ENCODE measurements around the gene FBXL7. TPM values are rescaled to one million over a fixed set of nuclear protein-coding genes. Genes with fewer than 3 reads are reported as not detected.

Gene FBXL7
- total RNA-seq, 4 donors from 2014 or later, result 2.1 to 25.6 (median 6.5) TPM

DNA sequence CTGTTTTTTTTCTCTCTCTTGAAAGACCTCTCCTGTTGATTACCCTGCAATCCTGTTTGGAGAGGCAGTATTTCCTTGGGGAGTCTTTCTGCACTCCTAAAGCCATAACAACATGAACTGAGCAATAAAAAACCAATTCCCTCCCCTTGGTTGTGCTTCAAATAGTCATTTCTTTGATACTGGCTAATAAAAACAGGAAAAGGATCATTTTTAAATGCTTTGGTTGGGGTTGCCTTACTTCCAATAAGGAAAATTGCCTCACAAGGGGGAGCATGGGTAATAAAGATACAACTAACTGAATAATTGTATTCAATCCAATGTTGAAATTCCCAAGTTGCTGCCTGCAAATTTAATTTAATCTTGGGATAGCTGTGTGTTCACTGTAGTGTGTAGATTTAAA lies 13.9 kb downstream of the FBXL7 start:
- H3K9me3 ChIP-seq, result no peaks in the 10 kb centered on the region
- H3K36me3 ChIP-seq, result no peaks in the 10 kb centered on the region
- TF ChIP-seq POLR2A (IDR thresholded peaks at IDR 0.05), result no peak
- TF ChIP-seq, protein P1, sequence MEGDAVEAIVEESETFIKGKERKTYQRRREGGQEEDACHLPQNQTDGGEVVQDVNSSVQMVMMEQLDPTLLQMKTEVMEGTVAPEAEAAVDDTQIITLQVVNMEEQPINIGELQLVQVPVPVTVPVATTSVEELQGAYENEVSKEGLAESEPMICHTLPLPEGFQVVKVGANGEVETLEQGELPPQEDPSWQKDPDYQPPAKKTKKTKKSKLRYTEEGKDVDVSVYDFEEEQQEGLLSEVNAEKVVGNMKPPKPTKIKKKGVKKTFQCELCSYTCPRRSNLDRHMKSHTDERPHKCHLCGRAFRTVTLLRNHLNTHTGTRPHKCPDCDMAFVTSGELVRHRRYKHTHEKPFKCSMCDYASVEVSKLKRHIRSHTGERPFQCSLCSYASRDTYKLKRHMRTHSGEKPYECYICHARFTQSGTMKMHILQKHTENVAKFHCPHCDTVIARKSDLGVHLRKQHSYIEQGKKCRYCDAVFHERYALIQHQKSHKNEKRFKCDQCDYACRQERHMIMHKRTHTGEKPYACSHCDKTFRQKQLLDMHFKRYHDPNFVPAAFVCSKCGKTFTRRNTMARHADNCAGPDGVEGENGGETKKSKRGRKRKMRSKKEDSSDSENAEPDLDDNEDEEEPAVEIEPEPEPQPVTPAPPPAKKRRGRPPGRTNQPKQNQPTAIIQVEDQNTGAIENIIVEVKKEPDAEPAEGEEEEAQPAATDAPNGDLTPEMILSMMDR (IDR thresholded peaks at IDR 0.05), result no peak
- H3K4me1 ChIP-seq, result no peaks in the 10 kb centered on the region
- no peak for DNase-seq
- H3K27ac ChIP-seq, result no peak overlapping the region
- H3K4me3 ChIP-seq, result no peak overlapping the region
- H3K27me3 ChIP-seq, result no peaks in the 10 kb centered on the region

DNA sequence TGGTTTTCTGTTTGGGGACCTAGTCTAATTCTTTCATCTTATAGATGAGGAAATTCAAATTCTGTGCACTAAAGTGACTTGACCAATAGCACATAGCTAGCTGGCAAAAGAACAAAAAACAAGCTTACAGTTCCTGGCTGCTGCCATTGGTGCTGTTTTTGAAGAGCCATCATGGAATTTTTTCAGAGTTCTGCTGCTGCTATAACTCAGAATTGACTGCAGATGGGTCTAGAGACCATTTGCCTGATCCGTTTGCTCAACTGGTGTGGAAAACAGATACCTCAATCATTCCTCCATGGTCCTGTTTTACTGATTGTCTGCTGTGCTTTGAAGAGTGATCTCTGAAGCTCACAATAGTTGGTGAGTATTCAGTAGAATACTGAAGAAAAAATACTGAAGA lies 15.2 kb downstream of the FBXL7 start:
- Histone ChIP-seq H3K27ac (no peak overlapping the region), H3K9me3 (no peaks in the 10 kb centered on the region), H3K4me3 (no peak overlapping the region), H3K4me1 (no peaks in the 10 kb centered on the region), H3K36me3 (no peaks in the 10 kb centered on the region), H3K27me3 (no peaks in the 10 kb centered on the region)
- DNase-seq, result no peak
- TF ChIP-seq POLR2A (IDR thresholded peaks at IDR 0.05), result no peak
- TF ChIP-seq, protein P1 (IDR thresholded peaks at IDR 0.05), result no peak

DNA sequence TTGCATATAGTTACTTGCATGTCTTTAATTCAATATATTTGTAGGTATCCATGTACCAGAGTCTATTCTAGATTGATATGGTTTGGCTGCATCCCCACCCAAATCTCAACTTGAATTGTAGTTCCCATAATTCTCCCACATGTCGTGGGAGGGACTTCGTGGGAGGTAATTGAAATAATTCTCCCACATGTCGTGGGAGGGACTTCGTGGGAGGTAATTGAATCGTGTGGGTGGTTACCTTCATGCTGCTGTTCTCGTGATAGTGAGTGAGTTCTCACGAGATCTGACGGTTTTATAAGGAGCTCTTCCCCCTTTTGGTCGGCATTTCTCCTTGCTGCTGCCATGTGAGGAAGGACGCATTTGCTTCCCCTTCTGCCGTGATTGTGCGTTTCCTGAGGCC lies 16.5 kb downstream of the FBXL7 start:
- no peak overlapping the region for H3K27ac ChIP-seq
- H3K9me3 ChIP-seq, result no peaks in the 10 kb centered on the region
- H3K27me3 ChIP-seq, result no peaks in the 10 kb centered on the region
- no peaks in the 10 kb centered on the region for H3K4me1 ChIP-seq
- H3K4me3 ChIP-seq, result no peak overlapping the region
- no peaks in the 10 kb centered on the region for H3K36me3 ChIP-seq
- no peak for TF ChIP-seq POLR2A (IDR thresholded peaks at IDR 0.05)
- TF ChIP-seq, protein P1 (IDR thresholded peaks at IDR 0.05), result no peak
- no peak for DNase-seq

DNA sequence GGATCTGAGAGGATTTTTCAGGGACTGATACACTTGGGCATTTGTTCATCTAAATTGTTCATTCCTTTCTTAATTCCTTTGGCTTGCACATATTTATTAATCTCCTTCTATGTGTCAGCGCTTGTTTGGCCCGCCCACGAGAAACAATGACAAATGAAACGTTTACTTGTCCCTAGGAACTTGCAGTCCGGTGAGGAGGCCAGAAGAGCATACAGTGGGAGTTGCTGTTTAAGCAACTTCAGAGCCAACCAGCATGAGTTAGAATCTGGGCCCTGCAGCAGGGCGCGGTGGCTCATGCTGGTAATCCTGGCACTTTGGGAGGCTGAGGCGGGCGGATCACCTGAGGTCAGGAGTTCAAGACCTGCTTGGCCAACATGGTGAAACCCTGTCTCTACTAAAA lies 18.8 kb downstream of the FBXL7 start:
- H3K27ac ChIP-seq, result no peak overlapping the region
- H3K9me3 ChIP-seq, result no peaks in the 10 kb centered on the region
- H3K36me3 ChIP-seq, result no peaks in the 10 kb centered on the region
- H3K27me3 ChIP-seq, result no peaks in the 10 kb centered on the region
- H3K4me1 ChIP-seq, result peaks cover 0 to 3% (median 0%) of the 10 kb centered on the region in 4 donors
- H3K4me3 ChIP-seq, result no peak overlapping the region
- TF ChIP-seq POLR2A (IDR thresholded peaks at IDR 0.05), result no peak
- TF ChIP-seq, protein P1 (IDR thresholded peaks at IDR 0.05), result no peak
- no peak for DNase-seq

DNA sequence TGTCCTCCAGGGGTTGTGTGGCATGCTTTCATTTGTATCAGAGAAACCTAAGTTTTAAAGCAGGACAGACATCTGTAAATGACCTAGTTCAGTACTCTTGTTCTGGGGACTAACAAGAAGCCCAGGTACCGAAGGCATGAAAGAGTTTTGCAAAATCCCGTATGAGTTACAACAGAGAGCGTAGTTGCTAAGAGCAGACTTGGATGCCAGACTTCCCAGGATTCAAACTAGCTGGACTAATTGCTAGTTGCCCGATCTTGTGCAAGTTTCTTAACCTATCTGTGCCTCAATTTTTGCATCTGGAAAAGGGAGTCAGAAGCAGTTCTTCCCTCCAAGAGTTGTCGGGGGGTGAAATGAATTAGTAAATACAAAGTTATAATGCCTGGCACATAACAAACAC lies 20.9 kb downstream of the FBXL7 start:
- Histone ChIP-seq H3K36me3 (no peaks in the 10 kb centered on the region), H3K4me1 (peaks cover 0 to 3% (median 0%) of the 10 kb centered on the region in 4 donors), H3K27ac (no peak overlapping the region), H3K9me3 (no peaks in the 10 kb centered on the region), H3K27me3 (no peaks in the 10 kb centered on the region), H3K4me3 (no peak overlapping the region)
- no peak for DNase-seq
- no peak for TF ChIP-seq POLR2A (IDR thresholded peaks at IDR 0.05)
- TF ChIP-seq, protein P1 (IDR thresholded peaks at IDR 0.05), result no peak
